Renal cortex interstitium (tissue), 11 donors: Measurements from ENCODE around the gene CUEDC1. TPM values are rescaled to one million over a fixed set of nuclear protein-coding genes. Genes with fewer than 3 reads are reported as not detected.
"Not testable (repeated sequence)": the region's sequence is repeated elsewhere in the genome, so short reads cannot be mapped to it uniquely, and the experiment has no call there.

Source experiments
- DNase-seq, 11 donors: peaks; one replicate each; pipeline ENCODE4 v3.0.0-alpha.2; 2013; ENCODE audit warnings: low read depth in 9 of 11, low spot score in 4 of 11; ENCODE audit errors: extremely low read depth in 1 of 11
- polyA plus RNA-seq, 3 donors: library from polyadenylated mRNA; unstranded; fragments of 120-200 nt; gene quantifications; one replicate each; pipeline ENCODE4 v1.2.1, GENCODE V29; 2013; ENCODE audit not compliant: insufficient read length in 3 of 3

CUEDC1 gene
- polyA plus RNA-seq, 3 donors, result 47.1 to 47.8 (median 47.7) TPM

- DNase-seq, result no peak
Measured at GRCh38 chr17:57926723-57927047, 28.5 kb downstream of the CUEDC1 start.

GRCh38 chr17:57925361-57925990, 29.7 kb downstream of the CUEDC1 start:
- no peak for DNase-seq

- peak in 2 of 11 donors; percentile 55 to 59 for DNase-seq
Measured at GRCh38 chr17:57924677-57925076, 30.5 kb downstream of the CUEDC1 start.

GRCh38 chr17:57923182-57923872, 31.9 kb downstream of the CUEDC1 start:
- DNase-seq, result no peak

GRCh38 chr17:57922745-57923144, 32.5 kb downstream of the CUEDC1 start:
- not testable (repeated sequence) for DNase-seq

GRCh38 chr17:57920916-57921703, 34.1 kb downstream of the CUEDC1 start:
- DNase-seq, result no peak

GRCh38 chr17:57919918-57920317, 35.3 kb downstream of the CUEDC1 start:
- no peak for DNase-seq

GRCh38 chr17:57918017-57918895, 37.0 kb downstream of the CUEDC1 start:
- DNase-seq, result no peak

GRCh38 chr17:57916925-57917858, 38.0 kb downstream of the CUEDC1 start:
- DNase-seq, result no peak

- DNase-seq, result no peak
Measured at GRCh38 chr17:57915985-57916757, 39.0 kb downstream of the CUEDC1 start.

GRCh38 chr17:57915544-57915943, 39.7 kb downstream of the CUEDC1 start:
- no peak for DNase-seq

- no peak for DNase-seq
Measured at GRCh38 chr17:57914273-57915142, 40.7 kb downstream of the CUEDC1 start.

GRCh38 chr17:57913575-57914272, 41.5 kb downstream of the CUEDC1 start:
- DNase-seq, result no peak

GRCh38 chr17:57911834-57912673, 43.2 kb downstream of the CUEDC1 start:
- DNase-seq, result peak in 5 of 11 donors; percentile 47 to 70 (median 59)
